Gastrocnemius medialis (tissue), 4 donors: ENCODE results near the gene GFAP. TPM values are rescaled to one million over a fixed set of nuclear protein-coding genes. Genes with fewer than 3 reads are reported as not detected.

Source experiments
- ATAC-seq, 2 donors: fragments of 150-250 bp; one replicate each; pipeline ENCODE4 v1.9.1; 2016
- DNase-seq, 2 donors: peaks; one replicate each; pipeline ENCODE4 v3.0.0-alpha.2; 2019
- H3K27ac ChIP-seq, 4 donors: fragments of 200-600 bp; sonication (generic); 1 replicate in 1 of 4; 2 replicates in 3 of 4; pipeline ENCODE4 v1.5.1; 2016 to 2018; ENCODE audit warnings: mild to moderate bottlenecking in 2 of 4, moderate library complexity in 1 of 4
- H3K27me3 ChIP-seq, 3 donors: fragments of 200-600 bp; sonication (generic) in 2 of 3; 1 replicate in 1 of 3; 2 replicates in 2 of 3; pipeline versions ENCODE4 v1.5.1 to v1.6.0; 2016 to 2019; ENCODE audit warnings: mild to moderate bottlenecking in 1 of 3, moderate library complexity in 1 of 3
- H3K36me3 ChIP-seq, 2 donors: fragments of 200-600 bp; sonication (generic) in 1 of 2; one replicate each; pipeline ENCODE4 v1.5.1; 2017 to 2018
- H3K4me1 ChIP-seq, 2 donors: fragments of 200-600 bp; sonication (generic) in 1 of 2; one replicate each; pipeline ENCODE4 v1.5.1; 2016 to 2017; ENCODE audit warnings: mild to moderate bottlenecking in 2 of 2
- H3K4me3 ChIP-seq, 4 donors: fragments of 200-600 bp; sonication (generic) in 3 of 4; 1 replicate in 1 of 4; 2 replicates in 3 of 4; pipeline ENCODE4 v1.5.1; 2016 to 2019; ENCODE audit warnings: mild to moderate bottlenecking in 2 of 4
- H3K9me3 ChIP-seq, 3 donors: fragments of 200-600 bp; sonication (generic) in 2 of 3; 1 replicate in 1 of 3; 2 replicates in 2 of 3; pipeline ENCODE4 v1.5.1; 2016 to 2019
- POLR2A ChIP-seq, 2 donors: fragments of 450-650 bp; IDR thresholded peaks; one replicate each; pipeline ENCODE4 v1.6.1; 2017; ENCODE audit warnings: antibody characterized with exemption in 2 of 2, mild to moderate bottlenecking in 2 of 2, moderate library complexity in 2 of 2
- in situ Hi-C, 4 donors: fragments of 200-750 bp; cut with MboI; loops; one replicate each; pipeline versions ENCODE4 v1.15.0 to v1.8.0; 2017; ENCODE audit warnings: low sequenced_read_pairs in 4 of 4
- intact Hi-C: fragments of 100-400 bp; cut with DNase I; formaldehyde crosslinking; loops from one replicate; pipeline ENCODE4 v1.15.1; 2023; ENCODE audit warnings: low total_unique reads
- total RNA-seq, 4 donors: library from RNA; depleted of rRNA; stranded (reverse); fragments of >200 nt; gene quantifications; one replicate each; pipeline versions ENCODE4 v1.1.0 to v1.2.3, GENCODE V29; 2016
- TF ChIP-seq, protein P1 (sequence below), 5 experiments: fragments of 450-650 bp in 3 of 5; fragments of 200-600 bp in 2 of 5; sonication (generic) in 2 of 5; IDR thresholded peaks in 4 of 5; conservative IDR thresholded peaks in 1 of 5; 1 replicate in 4 of 5; 2 replicates in 1 of 5; pipeline ENCODE4 v1.5.1; 2016 to 2019; ENCODE audit warnings: antibody characterized with exemption in 5 of 5, mild to moderate bottlenecking in 3 of 5, moderate library complexity in 3 of 5

GFAP gene
- total RNA-seq, 4 donors from 2014 or later = not detected

- Histone ChIP-seq H3K27ac (no peak overlapping the region), H3K27me3 (no peaks in the 10 kb centered on the region), H3K4me3 (no peak overlapping the region), H3K36me3 (no peaks in the 10 kb centered on the region), H3K4me1 (peaks cover 12 to 13% of the 10 kb centered on the region in 2 donors), H3K9me3 (no peaks in the 10 kb centered on the region)
- in situ Hi-C loops = loop anchor here in 2 of 4 donors (25.0 kb wide), 2 partner anchors 209 to 234 kb away; partner anchors contain the start of genes ACBD4 (in 1 of the 2), HEXIM1 (in 1 of the 2) and PLCD3 (in 1 of the 2)
- ATAC-seq (no peak), DNase-seq (no peak)
- no peak for TF ChIP-seq POLR2A (IDR thresholded peaks at IDR 0.05)
- TF ChIP-seq, protein P1, sequence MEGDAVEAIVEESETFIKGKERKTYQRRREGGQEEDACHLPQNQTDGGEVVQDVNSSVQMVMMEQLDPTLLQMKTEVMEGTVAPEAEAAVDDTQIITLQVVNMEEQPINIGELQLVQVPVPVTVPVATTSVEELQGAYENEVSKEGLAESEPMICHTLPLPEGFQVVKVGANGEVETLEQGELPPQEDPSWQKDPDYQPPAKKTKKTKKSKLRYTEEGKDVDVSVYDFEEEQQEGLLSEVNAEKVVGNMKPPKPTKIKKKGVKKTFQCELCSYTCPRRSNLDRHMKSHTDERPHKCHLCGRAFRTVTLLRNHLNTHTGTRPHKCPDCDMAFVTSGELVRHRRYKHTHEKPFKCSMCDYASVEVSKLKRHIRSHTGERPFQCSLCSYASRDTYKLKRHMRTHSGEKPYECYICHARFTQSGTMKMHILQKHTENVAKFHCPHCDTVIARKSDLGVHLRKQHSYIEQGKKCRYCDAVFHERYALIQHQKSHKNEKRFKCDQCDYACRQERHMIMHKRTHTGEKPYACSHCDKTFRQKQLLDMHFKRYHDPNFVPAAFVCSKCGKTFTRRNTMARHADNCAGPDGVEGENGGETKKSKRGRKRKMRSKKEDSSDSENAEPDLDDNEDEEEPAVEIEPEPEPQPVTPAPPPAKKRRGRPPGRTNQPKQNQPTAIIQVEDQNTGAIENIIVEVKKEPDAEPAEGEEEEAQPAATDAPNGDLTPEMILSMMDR (IDR thresholded peaks at IDR 0.05 in 4 of 5, conservative IDR thresholded peaks at IDR 0.05 in 1 of 5) = no peak
- intact Hi-C loops = no loop called here
Measured at GRCh38 chr17:44903012-44903685, 12.2 kb downstream of the GFAP start.

- H3K9me3 ChIP-seq = no peaks in the 10 kb centered on the region
- ATAC-seq (no peak), DNase-seq (no peak)
- in situ Hi-C loops = loop anchor here in 2 of 4 donors (25.0 kb wide), 2 partner anchors 210 to 235 kb away; partner anchors contain the start of genes ACBD4 (in 1 of the 2), HEXIM1 (in 1 of the 2) and PLCD3 (in 1 of the 2)
- H3K27me3 ChIP-seq = no peaks in the 10 kb centered on the region
- intact Hi-C loops = no loop called here
- no peak overlapping the region for H3K27ac ChIP-seq
- H3K4me3 ChIP-seq = no peak overlapping the region
- TF ChIP-seq, protein P1 (IDR thresholded peaks at IDR 0.05 in 4 of 5, conservative IDR thresholded peaks at IDR 0.05 in 1 of 5) = no peak
- no peaks in the 10 kb centered on the region for H3K36me3 ChIP-seq
- H3K4me1 ChIP-seq = peaks cover 20 to 22% of the 10 kb centered on the region in 2 donors
Measured at GRCh38 chr17:44902135-44902760, 13.1 kb downstream of the GFAP start.

- TF ChIP-seq, protein P1 (IDR thresholded peaks at IDR 0.05 in 4 of 5, conservative IDR thresholded peaks at IDR 0.05 in 1 of 5) = no peak
- no peak for TF ChIP-seq POLR2A (IDR thresholded peaks at IDR 0.05)
- H3K4me3 ChIP-seq = no peak overlapping the region
- peaks cover 20 to 23% of the 10 kb centered on the region in 2 donors for H3K4me1 ChIP-seq
- no peak for DNase-seq
- in situ Hi-C loops = loop anchor here in 2 of 4 donors (25.0 kb wide), 2 partner anchors 211 to 236 kb away; partner anchors contain the start of genes ACBD4 (in 1 of the 2), HEXIM1 (in 1 of the 2) and PLCD3 (in 1 of the 2)
- ATAC-seq = no peak
- no peaks in the 10 kb centered on the region for H3K36me3 ChIP-seq
- no peak overlapping the region for H3K27ac ChIP-seq
- intact Hi-C loops = no loop called here
- no peaks in the 10 kb centered on the region for H3K27me3 ChIP-seq
- no peaks in the 10 kb centered on the region for H3K9me3 ChIP-seq
Measured at GRCh38 chr17:44901411-44901921, 13.8 kb downstream of the GFAP start.

GRCh38 chr17:44900894-44901293 lies 14.4 kb downstream of the GFAP start:
- intact Hi-C loops (no loop called here), in situ Hi-C loops (loop anchor here in 2 of 4 donors (25.0 kb wide), 2 partner anchors 211 to 236 kb away; partner anchors contain the start of genes ACBD4 (in 1 of the 2), HEXIM1 (in 1 of the 2) and PLCD3 (in 1 of the 2))
- no peak for DNase-seq
- no peaks in the 10 kb centered on the region for H3K36me3 ChIP-seq
- H3K9me3 ChIP-seq = no peaks in the 10 kb centered on the region
- no peak for ATAC-seq
- H3K4me1 ChIP-seq = peaks cover 20 to 23% of the 10 kb centered on the region in 2 donors
- no peak overlapping the region for H3K27ac ChIP-seq
- no peaks in the 10 kb centered on the region for H3K27me3 ChIP-seq
- H3K4me3 ChIP-seq = no peak overlapping the region
- no peak for TF ChIP-seq POLR2A (IDR thresholded peaks at IDR 0.05)
- TF ChIP-seq, protein P1 (IDR thresholded peaks at IDR 0.05 in 4 of 5, conservative IDR thresholded peaks at IDR 0.05 in 1 of 5) = no peak
